ENCODE data around the gene PTGER2.

Gene PTGER2

DNA sequence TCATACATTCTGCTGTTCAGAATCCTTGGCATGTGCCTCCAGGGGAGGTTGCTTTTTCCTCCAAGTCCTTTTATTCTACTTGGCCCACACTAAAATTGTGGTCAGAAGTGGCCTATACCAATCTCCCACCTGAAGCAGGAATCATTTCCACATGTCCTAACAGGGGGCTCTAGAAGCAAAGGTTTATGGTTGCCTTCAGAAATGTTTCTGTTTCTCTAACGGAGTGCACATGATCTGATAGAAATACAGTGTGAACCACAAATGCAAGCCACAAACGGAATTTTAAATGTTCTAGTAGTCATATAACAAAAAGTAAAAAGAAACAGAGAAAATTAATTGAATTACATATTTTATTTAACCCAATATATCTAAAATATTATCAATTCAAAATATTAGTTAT, 4.0 kb downstream of the PTGER2 start:
- peaks cover 56% of the 10 kb centered on the region for H3K36me3 Mint-ChIP-seq (ENCODE audit: low read depth)
- ATAC-seq (no peak), DNase-seq (no peak)
- peak overlapping the region; percentile 82 for H3K27ac Mint-ChIP-seq
- H3K4me3 Mint-ChIP-seq, result peak overlapping the region; percentile 97
- H3K4me1 Mint-ChIP-seq, result peaks cover 73% of the 10 kb centered on the region
- peaks cover 13% of the 10 kb centered on the region for H3K9me3 Mint-ChIP-seq
- H3K27me3 Mint-ChIP-seq, result peaks cover 13% of the 10 kb centered on the region

DNA sequence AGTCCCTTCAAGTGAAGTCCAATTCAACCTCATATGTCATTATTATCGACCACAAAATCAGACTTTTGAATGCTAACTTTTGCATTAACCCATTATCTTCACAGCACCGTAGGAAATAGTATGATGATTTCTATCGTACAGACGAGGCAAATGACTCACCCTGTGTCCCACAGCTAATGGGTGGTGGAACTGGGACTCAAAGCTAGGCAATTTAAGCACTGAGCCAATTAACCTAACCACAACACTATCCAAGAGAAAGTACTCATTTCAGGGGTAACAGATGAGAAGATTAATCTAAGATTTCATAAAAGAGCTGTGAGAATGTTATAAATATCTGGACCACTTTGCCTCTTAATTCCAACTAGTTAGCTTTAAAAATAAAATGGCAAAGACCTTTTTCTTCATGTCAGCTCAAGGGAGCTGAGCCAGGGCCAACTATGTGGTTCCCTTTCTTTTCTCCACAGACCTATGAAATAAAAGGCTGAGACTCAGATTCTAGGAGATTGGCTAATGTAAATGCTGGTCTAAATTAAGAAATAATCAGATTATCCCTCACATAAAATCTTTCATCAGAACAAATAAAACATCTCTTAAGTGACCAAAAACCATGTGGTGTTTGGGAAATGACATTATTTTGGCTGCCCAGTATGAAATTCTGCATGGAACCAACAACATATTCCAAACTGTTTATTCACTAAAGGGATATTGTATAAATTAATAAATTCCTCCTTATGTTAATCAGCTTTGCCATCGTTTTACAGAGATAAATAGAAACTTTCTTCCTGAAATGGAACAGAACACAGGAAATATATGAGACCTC, 4.9 kb downstream of the PTGER2 start:
- Mint-ChIP-seq H3K4me3 (peak overlapping the region; percentile 97), H3K36me3 (ENCODE audit: low read depth) (peaks cover 62% of the 10 kb centered on the region)
- peak; percentile 44 for ATAC-seq

DNA sequence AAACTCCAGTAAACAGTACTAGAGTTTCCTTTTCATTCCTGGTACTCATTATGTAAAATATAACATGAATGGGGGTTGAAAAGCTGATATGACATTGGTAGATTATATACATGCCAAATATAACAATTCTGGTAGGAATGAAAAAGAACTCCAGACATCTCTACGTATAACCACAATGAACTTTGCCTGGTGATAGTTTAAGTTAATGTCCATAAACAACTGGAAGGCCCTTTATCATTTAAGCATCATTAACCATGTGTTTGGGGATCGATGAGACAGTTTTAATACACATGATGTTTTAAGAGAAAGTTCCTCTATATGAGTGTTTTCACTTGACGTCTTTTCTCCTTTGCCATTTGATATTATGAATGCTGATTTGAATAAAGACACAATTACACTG, 5.8 kb downstream of the PTGER2 start:
- Mint-ChIP-seq H3K9me3 (peaks cover 20% of the 10 kb centered on the region), H3K36me3 (ENCODE audit: low read depth) (peaks cover 61% of the 10 kb centered on the region), H3K4me3 (peak overlapping the region; percentile 97), H3K27ac (peak overlapping the region; percentile 8), H3K27me3 (peaks cover 7% of the 10 kb centered on the region), H3K4me1 (peaks cover 73% of the 10 kb centered on the region)
- ATAC-seq, result no peak
- DNase-seq, result no peak

More for the DNA sequence above, 4.9 kb downstream of the PTGER2 start:
- Mint-ChIP-seq H3K27ac (peak overlapping the region; percentile 82), H3K27me3 (peaks cover 7% of the 10 kb centered on the region), H3K9me3 (peaks cover 15% of the 10 kb centered on the region), H3K4me1 (peaks cover 70% of the 10 kb centered on the region)
- no peak for DNase-seq

DNA sequence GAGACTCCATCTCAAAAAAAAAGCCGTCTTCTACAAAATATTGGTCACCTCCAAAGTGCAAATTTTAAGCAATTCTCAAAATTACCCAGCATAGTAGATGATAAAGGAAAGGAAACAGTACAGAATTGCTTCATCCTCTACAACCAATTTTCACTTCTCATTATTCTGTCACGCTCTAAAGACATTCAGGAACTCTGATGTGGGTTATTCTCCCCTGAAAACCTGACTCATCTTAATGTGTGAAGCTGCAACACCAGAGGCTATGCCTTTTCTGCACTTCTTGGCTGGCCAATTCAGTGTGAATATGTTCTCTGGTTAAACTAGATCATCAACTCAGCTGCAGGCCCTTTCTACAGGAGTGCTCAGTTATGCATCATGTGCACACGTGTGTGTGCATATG, 11.0 kb downstream of the PTGER2 start:
- H3K36me3 Mint-ChIP-seq (ENCODE audit: low read depth), result peaks cover 66% of the 10 kb centered on the region
- peak overlapping the region; percentile 3 for H3K4me3 Mint-ChIP-seq
- peaks cover 74% of the 10 kb centered on the region for H3K4me1 Mint-ChIP-seq
- ATAC-seq (peak; percentile 90), DNase-seq (no peak)
- peak overlapping the region; percentile 79 for H3K27ac Mint-ChIP-seq
- H3K9me3 Mint-ChIP-seq, result peaks cover 20% of the 10 kb centered on the region
- no peaks in the 10 kb centered on the region for H3K27me3 Mint-ChIP-seq

DNA sequence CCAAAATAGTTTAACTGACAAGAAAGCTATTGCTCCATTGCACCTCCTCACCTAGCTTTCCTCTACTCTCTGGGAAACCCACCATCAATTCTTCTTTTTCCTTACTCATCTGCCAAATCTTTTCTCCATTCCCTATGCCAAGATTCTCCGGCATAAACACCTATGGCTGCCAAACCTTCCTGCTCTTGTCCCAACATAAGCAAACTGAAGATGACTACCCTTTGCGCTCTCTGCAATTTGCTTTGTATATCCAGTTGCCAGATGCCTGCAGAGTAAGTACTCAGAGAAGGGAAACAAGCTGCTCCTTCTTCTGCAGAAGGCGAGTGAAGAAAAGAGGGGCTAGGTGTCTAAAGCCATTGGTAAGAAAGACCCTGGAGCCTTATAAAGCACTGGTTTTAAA, 11.5 kb downstream of the PTGER2 start:
- ATAC-seq, result no peak
- H3K36me3 Mint-ChIP-seq (ENCODE audit: low read depth), result peaks cover 65% of the 10 kb centered on the region
- H3K4me3 Mint-ChIP-seq, result peak overlapping the region; percentile 3
- H3K27ac Mint-ChIP-seq, result peak overlapping the region; percentile 79
- H3K9me3 Mint-ChIP-seq, result peaks cover 20% of the 10 kb centered on the region
- peaks cover 76% of the 10 kb centered on the region for H3K4me1 Mint-ChIP-seq
- no peaks in the 10 kb centered on the region for H3K27me3 Mint-ChIP-seq
- DNase-seq, result no peak

DNA sequence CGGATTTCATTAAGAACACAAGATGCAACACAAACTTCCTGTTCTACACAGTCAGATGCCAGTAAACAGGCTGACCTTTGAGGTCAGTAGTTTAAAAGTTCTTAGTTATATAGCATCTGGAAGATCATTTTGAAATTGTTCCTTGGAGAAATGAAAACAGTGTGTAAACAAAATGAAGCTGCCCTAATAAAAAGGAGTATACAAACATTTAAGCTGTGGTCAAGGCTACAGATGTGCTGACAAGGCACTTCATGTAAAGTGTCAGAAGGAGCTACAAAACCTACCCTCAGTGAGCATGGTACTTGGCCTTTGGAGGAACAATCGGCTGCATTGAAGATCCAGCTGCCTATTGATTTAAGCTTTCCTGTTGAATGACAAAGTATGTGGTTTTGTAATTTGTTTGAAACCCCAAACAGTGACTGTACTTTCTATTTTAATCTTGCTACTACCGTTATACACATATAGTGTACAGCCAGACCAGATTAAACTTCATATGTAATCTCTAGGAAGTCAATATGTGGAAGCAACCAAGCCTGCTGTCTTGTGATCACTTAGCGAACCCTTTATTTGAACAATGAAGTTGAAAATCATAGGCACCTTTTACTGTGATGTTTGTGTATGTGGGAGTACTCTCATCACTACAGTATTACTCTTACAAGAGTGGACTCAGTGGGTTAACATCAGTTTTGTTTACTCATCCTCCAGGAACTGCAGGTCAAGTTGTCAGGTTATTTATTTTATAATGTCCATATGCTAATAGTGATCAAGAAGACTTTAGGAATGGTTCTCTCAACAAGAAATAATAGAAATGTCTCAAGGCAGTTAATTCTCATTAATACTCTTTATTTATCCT, 13.5 kb downstream of the PTGER2 start:
- peak overlapping the region; percentile 74 for H3K27ac Mint-ChIP-seq
- peak overlapping the region; percentile 47 for H3K4me3 Mint-ChIP-seq
- H3K4me1 Mint-ChIP-seq, result peaks cover 79% of the 10 kb centered on the region
- ATAC-seq (peak; percentile 56), DNase-seq (no peak)
- H3K9me3 Mint-ChIP-seq, result peaks cover 17% of the 10 kb centered on the region
- H3K27me3 Mint-ChIP-seq, result no peaks in the 10 kb centered on the region
- H3K36me3 Mint-ChIP-seq (ENCODE audit: low read depth), result peaks cover 55% of the 10 kb centered on the region

DNA sequence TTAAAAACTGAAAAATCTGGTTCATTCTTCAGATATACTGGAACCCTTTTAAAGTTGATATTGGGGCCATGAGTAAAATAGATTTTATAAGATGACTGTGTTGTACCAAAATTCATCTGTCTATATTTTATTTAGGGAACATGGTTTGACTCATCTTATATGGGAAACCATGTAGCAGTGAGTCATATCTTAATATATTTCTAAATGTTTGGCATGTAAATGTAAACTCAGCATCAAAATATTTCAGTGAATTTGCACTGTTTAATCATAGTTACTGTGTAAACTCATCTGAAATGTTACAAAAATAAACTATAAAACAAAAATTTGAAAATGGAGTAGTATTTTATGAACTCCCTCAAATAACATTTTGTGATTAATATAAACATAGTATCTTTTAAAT, 14.2 kb downstream of the PTGER2 start:
- Mint-ChIP-seq H3K27ac (peak overlapping the region; percentile 74), H3K27me3 (no peaks in the 10 kb centered on the region), H3K4me1 (peaks cover 85% of the 10 kb centered on the region), H3K36me3 (ENCODE audit: low read depth) (peaks cover 49% of the 10 kb centered on the region), H3K9me3 (peaks cover 13% of the 10 kb centered on the region), H3K4me3 (no peak overlapping the region)
- no peak for ATAC-seq
- no peak for DNase-seq

DNA sequence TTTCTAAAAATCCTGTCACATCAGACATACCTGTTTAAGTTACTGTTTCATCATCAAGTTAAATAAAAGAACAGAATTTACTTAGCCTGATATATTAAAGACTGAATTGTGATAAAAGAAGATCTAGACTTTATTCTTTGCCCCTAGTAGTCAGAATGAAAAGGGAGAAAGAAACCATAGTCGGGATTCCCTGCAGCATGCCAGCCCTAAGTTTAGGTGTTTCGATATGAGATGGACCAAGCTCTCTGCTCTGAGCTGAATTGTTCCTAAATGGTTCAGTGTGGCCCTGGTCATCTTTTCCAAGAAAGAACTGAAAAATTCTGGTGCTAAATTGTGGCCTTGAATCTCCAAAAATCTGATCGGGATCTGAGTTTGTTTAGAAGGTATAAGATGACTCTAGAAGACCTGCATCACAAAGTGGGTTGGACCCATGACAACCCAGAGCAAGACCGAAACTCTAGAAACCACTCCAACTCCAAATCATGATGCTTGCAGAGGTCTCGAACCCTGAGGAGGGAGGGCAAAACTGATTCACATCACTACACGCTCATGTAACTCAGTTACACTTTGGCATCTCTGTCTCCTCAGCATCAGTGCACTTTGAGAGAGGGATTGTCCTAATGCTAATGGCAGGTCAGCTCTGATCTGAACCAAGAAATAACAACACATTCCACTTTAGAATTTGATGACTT, 15.7 kb downstream of the PTGER2 start:
- Mint-ChIP-seq H3K4me3 (peak overlapping the region; percentile 9), H3K27ac (peak overlapping the region; percentile 47)

DNA sequence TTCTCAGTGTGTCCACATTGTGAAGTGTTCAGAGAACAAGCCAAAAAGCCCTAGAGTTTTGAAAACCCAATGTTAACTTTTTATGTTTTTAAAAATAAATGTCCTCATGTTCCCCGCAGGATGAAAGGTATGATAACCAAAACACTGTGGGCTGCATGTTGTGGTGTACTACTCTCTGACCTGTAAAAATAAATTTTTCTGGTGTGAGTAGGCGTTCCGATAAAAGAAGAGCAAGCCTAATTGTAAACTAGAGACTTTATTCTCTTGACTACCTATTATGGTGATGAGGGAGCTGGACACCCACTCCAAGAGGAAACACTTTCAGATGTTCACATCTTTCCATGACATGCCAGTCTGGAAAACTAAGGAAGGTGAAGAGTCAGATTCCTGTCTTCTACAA, 18.2 kb downstream of the PTGER2 start:
- ATAC-seq (no peak), DNase-seq (no peak)
- Mint-ChIP-seq H3K4me3 (no peak overlapping the region), H3K4me1 (peaks cover 59% of the 10 kb centered on the region), H3K9me3 (peaks cover 6% of the 10 kb centered on the region), H3K27ac (no peak overlapping the region), H3K27me3 (no peaks in the 10 kb centered on the region), H3K36me3 (ENCODE audit: low read depth) (peaks cover 32% of the 10 kb centered on the region)

More for the DNA sequence above, 15.7 kb downstream of the PTGER2 start:
- Mint-ChIP-seq H3K27me3 (no peaks in the 10 kb centered on the region), H3K36me3 (ENCODE audit: low read depth) (peaks cover 43% of the 10 kb centered on the region), H3K9me3 (peaks cover 6% of the 10 kb centered on the region), H3K4me1 (peaks cover 78% of the 10 kb centered on the region)
- peak; percentile 15 for ATAC-seq
- DNase-seq, result no peak

DNA sequence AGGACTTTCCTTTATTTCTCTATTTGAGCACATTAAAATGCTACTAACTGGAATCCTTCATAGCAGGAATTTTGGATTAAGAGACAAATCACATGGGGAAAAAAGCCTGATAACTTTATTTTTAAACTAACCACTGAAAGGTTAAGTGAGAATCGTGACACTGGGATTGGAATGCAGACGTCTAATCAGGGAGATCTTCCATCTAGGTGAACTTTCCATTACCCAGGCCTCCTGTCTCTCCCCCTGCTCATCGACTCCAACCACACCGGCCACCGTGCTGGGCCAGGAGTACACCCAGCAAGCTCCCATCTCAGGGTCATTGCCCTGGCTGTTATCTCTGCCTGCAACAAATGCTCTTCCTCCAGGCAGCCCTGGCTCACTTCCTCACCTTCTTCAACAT, 19.0 kb downstream of the PTGER2 start:
- ATAC-seq, result no peak
- Mint-ChIP-seq H3K4me3 (no peak overlapping the region), H3K36me3 (ENCODE audit: low read depth) (peaks cover 24% of the 10 kb centered on the region), H3K9me3 (peaks cover 6% of the 10 kb centered on the region), H3K27ac (peak overlapping the region; percentile 31), H3K27me3 (no peaks in the 10 kb centered on the region), H3K4me1 (peaks cover 51% of the 10 kb centered on the region)
- no peak for DNase-seq

DNA sequence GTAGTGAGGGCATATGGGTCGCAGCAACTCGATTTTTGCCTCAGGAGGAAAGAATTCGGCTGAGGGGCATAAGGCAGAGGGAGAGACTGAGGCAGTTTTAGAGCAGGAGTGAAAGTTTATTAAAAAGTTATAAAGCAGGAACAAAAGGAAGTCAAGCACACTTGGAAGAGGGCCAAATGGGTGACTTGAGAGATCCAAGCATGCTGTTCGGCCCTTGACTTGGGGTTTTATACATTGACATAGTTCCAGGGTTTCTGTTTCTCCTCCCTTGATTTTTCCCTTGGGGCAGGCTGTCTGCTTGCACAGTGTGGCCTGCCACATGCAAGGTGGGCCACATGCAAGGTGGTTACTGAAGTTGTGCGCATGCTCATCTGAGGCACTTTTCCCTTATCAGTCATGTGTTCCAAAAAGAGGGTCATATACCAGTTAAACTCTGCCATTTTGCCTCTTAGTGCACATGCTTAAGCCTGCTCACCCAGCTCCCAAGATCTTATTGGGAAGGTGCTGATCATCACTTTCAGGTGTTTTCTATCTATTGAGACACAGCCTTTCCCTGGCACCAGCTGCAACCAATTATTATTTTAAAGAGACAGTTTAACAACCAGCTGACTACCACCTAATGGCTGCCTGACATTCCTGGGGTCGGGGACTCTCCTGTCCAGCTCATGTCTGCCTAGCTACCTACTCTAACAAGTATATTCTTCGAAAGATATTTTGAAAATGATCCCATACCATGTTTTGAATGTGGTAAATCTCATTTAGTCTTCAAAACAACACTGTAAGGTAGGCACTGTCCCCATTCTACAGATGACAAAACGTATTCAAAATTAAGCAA, 19.9 kb downstream of the PTGER2 start:
- peaks cover 19% of the 10 kb centered on the region for H3K36me3 Mint-ChIP-seq (ENCODE audit: low read depth)
- ATAC-seq, result no peak
- peaks cover 47% of the 10 kb centered on the region for H3K4me1 Mint-ChIP-seq
- H3K27me3 Mint-ChIP-seq, result no peaks in the 10 kb centered on the region
- peaks cover 6% of the 10 kb centered on the region for H3K9me3 Mint-ChIP-seq
- H3K27ac Mint-ChIP-seq, result no peak overlapping the region
- no peak overlapping the region for H3K4me3 Mint-ChIP-seq
- DNase-seq, result no peak

DNA sequence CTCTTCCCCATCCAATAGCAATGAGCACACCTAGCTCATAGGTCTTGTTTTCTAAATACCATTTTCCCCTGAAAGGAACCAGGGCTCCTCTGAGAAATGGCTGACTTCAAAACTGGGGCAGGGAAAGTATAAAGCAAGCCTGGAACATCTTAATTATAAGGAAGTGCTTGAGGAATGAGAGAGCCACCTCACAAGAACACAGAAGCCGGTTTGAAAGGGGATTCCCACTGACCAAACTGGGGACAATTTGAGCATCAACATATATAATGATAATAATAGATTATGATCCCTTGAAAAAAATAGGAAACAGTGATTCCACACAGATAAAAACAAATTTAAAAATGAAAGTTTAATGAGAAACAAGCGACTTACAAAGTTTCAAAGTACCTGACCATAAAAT, 22.1 kb downstream of the PTGER2 start:
- ATAC-seq (no peak), DNase-seq (no peak)
- Mint-ChIP-seq H3K4me1 (peaks cover 36% of the 10 kb centered on the region), H3K9me3 (peaks cover 6% of the 10 kb centered on the region), H3K27me3 (peaks cover 3% of the 10 kb centered on the region), H3K4me3 (no peak overlapping the region), H3K27ac (no peak overlapping the region), H3K36me3 (ENCODE audit: low read depth) (peaks cover 7% of the 10 kb centered on the region)

DNA sequence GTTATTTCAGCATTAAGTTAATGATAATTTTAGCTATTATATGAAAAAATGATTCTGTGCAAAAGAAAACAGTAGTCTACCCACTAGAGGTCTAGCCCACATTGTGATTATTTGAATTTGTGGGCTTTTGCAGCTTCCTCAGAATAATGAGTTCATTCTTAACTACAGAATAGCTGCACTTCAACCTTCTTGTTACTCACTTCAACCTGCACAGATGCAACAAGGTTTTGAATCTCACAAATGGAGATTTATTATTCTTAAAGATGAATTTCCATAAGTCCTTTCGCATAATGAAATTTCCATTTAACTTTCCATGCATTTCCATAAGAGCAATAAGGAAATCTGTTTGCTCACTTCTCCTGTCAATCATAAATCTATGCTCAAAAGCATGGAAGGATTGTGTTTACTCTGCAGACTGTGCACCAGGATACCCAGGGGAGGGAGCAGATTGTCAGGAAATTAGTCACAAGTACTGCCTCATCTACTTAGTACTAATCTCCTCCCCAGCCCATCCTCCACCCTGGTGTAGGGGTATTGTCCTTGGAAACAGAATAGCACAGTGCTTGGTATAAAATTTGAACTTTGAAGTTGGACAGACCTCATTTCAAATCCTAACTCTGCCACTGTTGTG, 24.1 kb downstream of the PTGER2 start:
- Mint-ChIP-seq H3K27me3 (peaks cover 3% of the 10 kb centered on the region), H3K4me1 (peaks cover 22% of the 10 kb centered on the region), H3K9me3 (no peaks in the 10 kb centered on the region), H3K27ac (no peak overlapping the region), H3K36me3 (ENCODE audit: low read depth) (no peaks in the 10 kb centered on the region), H3K4me3 (no peak overlapping the region)
- no peak for DNase-seq
- no peak for ATAC-seq
